A673 (cell line): Measurements from ENCODE around the gene LHPP. TPM values are rescaled to one million over a fixed set of nuclear protein-coding genes. Genes with fewer than 3 reads are reported as not detected.

ENCODE experiments used
- BruUV-seq: library from RNA; stranded (reverse); fragments of 400-500 nt; replicated peaks from 2 replicates; lab custom pipeline; 2021; lab: Mats Ljungman, UMichigan
- CTCF ChIA-PET: fragments of 300-600 bp; sonication (Branson Sonifier 250); formaldehyde crosslinking; loops from one replicate; lab custom pipeline; 2022; ENCODE audit warnings: antibody characterized with exemption; lab: Charles Lee
- POLR2A ChIA-PET: fragments of 300-600 bp; sonication (Branson Sonifier 250); formaldehyde crosslinking; loops from one replicate; lab custom pipeline; 2022; ENCODE audit warnings: antibody characterized with exemption; ENCODE audit not compliant: low non-redundant PET; lab: Charles Lee
- DNase-seq: peaks from one replicate; pipeline ENCODE4 v3.0.0-alpha.2; 2015; ENCODE audit warnings: low spot score
- H3K27ac ChIP-seq: fragments of 200-600 bp; sonication (generic); 2 replicates; pipeline ENCODE4 v1.5.1; 2016; ENCODE audit warnings: mixed run types, low read depth, mild to moderate bottlenecking, mixed read lengths, antibody characterized with exemption, low read length; ENCODE audit not compliant: poor library complexity, severe bottlenecking
- H3K27me3 ChIP-seq: fragments of 200-600 bp; sonication (generic); replicated peaks from 2 replicates; pipeline ENCODE4 v1.6.1; 2017; ENCODE audit warnings: mixed run types, low read depth, mild to moderate bottlenecking, mixed read lengths, antibody characterized with exemption, low read length; ENCODE audit not compliant: insufficient read depth, poor library complexity
- H3K36me3 ChIP-seq: fragments of 200-600 bp; sonication (generic); 2 replicates; pipeline ENCODE4 v1.6.1; 2016; ENCODE audit warnings: mixed run types, mild to moderate bottlenecking, mixed read lengths, antibody characterized with exemption, low read length; ENCODE audit not compliant: insufficient read depth, poor library complexity, severe bottlenecking
- H3K4me1 ChIP-seq: fragments of 200-600 bp; sonication (generic); 2 replicates; pipeline ENCODE4 v1.6.1; 2017; ENCODE audit warnings: mixed run types, mild to moderate bottlenecking, mixed read lengths, antibody characterized with exemption, low read length; ENCODE audit not compliant: insufficient read depth, poor library complexity, severe bottlenecking
- H3K4me3 ChIP-seq: fragments of 200-600 bp; sonication (generic); 2 replicates; pipeline ENCODE4 v1.5.1; 2016; ENCODE audit warnings: low read depth, mixed run types, mild to moderate bottlenecking, mixed read lengths, low read length; ENCODE audit not compliant: poor library complexity, severe bottlenecking
- H3K9me3 ChIP-seq: fragments of 200-600 bp; sonication (generic); 2 replicates; pipeline ENCODE4 v1.6.1; 2016; ENCODE audit warnings: mixed run types, low read depth, mild to moderate bottlenecking, mixed read lengths, antibody characterized with exemption, low read length; ENCODE audit not compliant: poor library complexity, severe bottlenecking
- CTCF ChIP-seq: fragments of 300-800, 200-600 bp; sonication (generic); conservative IDR thresholded peaks from 2 replicates; pipeline ENCODE4 v1.5.1; 2017; ENCODE audit warnings: low read depth, mild to moderate bottlenecking, antibody characterized with exemption, low read length, moderate library complexity, mixed read lengths
- EZH2 ChIP-seq: fragments of 200-600 bp; sonication (generic); IDR thresholded peaks from 2 replicates; pipeline ENCODE4 v1.6.1; 2017; ENCODE audit warnings: borderline replicate concordance, low read depth, mild to moderate bottlenecking, mixed read lengths, antibody characterized with exemption, low read length; ENCODE audit not compliant: poor library complexity, severe bottlenecking
- intact Hi-C: fragments of 100-400 bp; cut with micrococcal nuclease; formaldehyde crosslinking; loops from one replicate; pipeline ENCODE4 v1.10.0; 2022; ENCODE audit not compliant: unreplicated experiment
- total RNA-seq: library from RNA; stranded (reverse); gene quantifications from 2 replicates; pipeline ENCODE4 v1.2.3, GENCODE V29; 2021

The LHPP gene
- total RNA-seq, 1 experiment from 2014 or later: 2.3 TPM

- no peak for DNase-seq
- TF ChIP-seq EZH2: no peak
- no peak for TF ChIP-seq CTCF
- ChIA-PET CTCF (no interaction called here), POLR2A (no interaction called here)
- no peaks in the 10 kb centered on the region for H3K27me3 ChIP-seq
- no peaks in the 10 kb centered on the region for H3K4me1 ChIP-seq
- H3K27ac ChIP-seq: no peak overlapping the region
- no TSS peak for BruUV-seq
- intact Hi-C loops: no loop called here
- no peaks in the 10 kb centered on the region for H3K9me3 ChIP-seq
- no peaks in the 10 kb centered on the region for H3K36me3 ChIP-seq
- H3K4me3 ChIP-seq: no peak overlapping the region
Measured at GRCh38 chr10:124560377-124561105, 98.9 kb downstream of the LHPP start.

- CTCF ChIA-PET: interaction anchor here (1.0 kb wide), 1 partner anchor 180 kb away, joined by 3 read pairs; no protein-coding TSS in a partner anchor
- no peaks in the 10 kb centered on the region for H3K36me3 ChIP-seq
- H3K4me1 ChIP-seq: no peaks in the 10 kb centered on the region
- intact Hi-C loops: no loop called here
- POLR2A ChIA-PET: interaction anchor here (0.7 kb wide), 1 partner anchor 982 kb away, joined by 3 read pairs; no protein-coding TSS in a partner anchor
- no TSS peak for BruUV-seq
- no peak for DNase-seq
- no peaks in the 10 kb centered on the region for H3K9me3 ChIP-seq
- no peak for TF ChIP-seq CTCF
- TF ChIP-seq EZH2: no peak
- no peak overlapping the region for H3K4me3 ChIP-seq
- no peak overlapping the region for H3K27ac ChIP-seq
- no peaks in the 10 kb centered on the region for H3K27me3 ChIP-seq
Measured at GRCh38 chr10:124561206-124561605, 99.6 kb downstream of the LHPP start.

GRCh38 chr10:124562425-124563060 lies 100.9 kb downstream of the LHPP start:
- BruUV-seq: no TSS peak
- Histone ChIP-seq H3K4me1 (no peaks in the 10 kb centered on the region), H3K27ac (no peak overlapping the region), H3K9me3 (no peaks in the 10 kb centered on the region), H3K4me3 (no peak overlapping the region), H3K27me3 (no peaks in the 10 kb centered on the region), H3K36me3 (no peaks in the 10 kb centered on the region)
- CTCF ChIA-PET: no interaction called here
- POLR2A ChIA-PET: no interaction called here
- intact Hi-C loops: no loop called here
- TF ChIP-seq CTCF: no peak
- TF ChIP-seq EZH2: no peak
- DNase-seq: no peak
